HEK293 (cell line): ENCODE data around the gene SURF2.

Experiments
- BCL11B ChIP-seq: fragments of 450-650 bp; formaldehyde crosslinking; IDR thresholded peaks from 2 replicates; pipeline ENCODE4 v1.5.1; 2016; ENCODE audit warnings: low read depth, missing biosample characterization, missing genetic modification characterization
- GLI2 ChIP-seq: fragments of 450-650 bp; formaldehyde crosslinking; IDR thresholded peaks from 2 replicates; pipeline ENCODE4; 2017; ENCODE audit warnings: missing biosample characterization, missing genetic modification characterization, low read depth, borderline replicate concordance
- GLIS1 ChIP-seq: fragments of 450-650 bp; formaldehyde crosslinking; IDR thresholded peaks from 2 replicates; pipeline ENCODE4 v1.5.1; 2016; ENCODE audit warnings: missing biosample characterization, missing genetic modification characterization
- KLF16 ChIP-seq: fragments of 450-650 bp; formaldehyde crosslinking; IDR thresholded peaks from 2 replicates; pipeline ENCODE4 v1.5.1; 2017; ENCODE audit warnings: missing biosample characterization, missing genetic modification characterization
- KLF9 ChIP-seq: fragments of 450-650 bp; formaldehyde crosslinking; IDR thresholded peaks from 2 replicates; pipeline ENCODE4 v1.5.1; 2016; ENCODE audit warnings: missing biosample characterization, missing genetic modification characterization, low read depth
- OSR2 ChIP-seq: fragments of 450-650 bp; formaldehyde crosslinking; IDR thresholded peaks from 2 replicates; pipeline ENCODE4 v1.5.1; 2016; ENCODE audit warnings: missing biosample characterization, missing genetic modification characterization
- RBAK ChIP-seq: fragments of 450-650 bp; formaldehyde crosslinking; IDR thresholded peaks from 2 replicates; pipeline ENCODE4 v1.5.1; 2016; ENCODE audit warnings: missing biosample characterization, missing genetic modification characterization
- SP2 ChIP-seq: fragments of 450-650 bp; formaldehyde crosslinking; IDR thresholded peaks from 2 replicates; pipeline ENCODE4 v1.5.1; 2016; ENCODE audit warnings: missing biosample characterization, missing genetic modification characterization
- SP7 ChIP-seq: fragments of 450-650 bp; formaldehyde crosslinking; IDR thresholded peaks from 2 replicates; pipeline ENCODE4 v1.5.1; 2016; ENCODE audit warnings: missing biosample characterization, missing genetic modification characterization
- ZFP69B ChIP-seq: fragments of 450-650 bp; formaldehyde crosslinking; IDR thresholded peaks from 2 replicates; pipeline ENCODE4 v1.5.1; 2016; ENCODE audit warnings: missing biosample characterization, missing genetic modification characterization
- ZNF112 ChIP-seq: fragments of 450-650 bp; formaldehyde crosslinking; IDR thresholded peaks from 2 replicates; pipeline ENCODE4 v1.5.0; 2017; ENCODE audit warnings: missing biosample characterization, missing genetic modification characterization
- ZNF132 ChIP-seq: fragments of 450-650 bp; formaldehyde crosslinking; IDR thresholded peaks from 2 replicates; pipeline ENCODE4 v1.5.1; 2017; ENCODE audit warnings: missing biosample characterization, missing genetic modification characterization, borderline replicate concordance
- ZNF140 ChIP-seq: fragments of 450-650 bp; formaldehyde crosslinking; IDR thresholded peaks from 2 replicates; pipeline ENCODE4 v1.5.1; 2016; ENCODE audit warnings: missing biosample characterization, missing genetic modification characterization
- ZNF157 ChIP-seq: fragments of 450-650 bp; formaldehyde crosslinking; IDR thresholded peaks from 2 replicates; pipeline ENCODE4 v1.5.1; 2016; ENCODE audit warnings: missing biosample characterization, missing genetic modification characterization
- ZNF214 ChIP-seq: fragments of 450-650 bp; formaldehyde crosslinking; IDR thresholded peaks from 2 replicates; pipeline ENCODE4 v1.5.1; 2017; ENCODE audit warnings: missing biosample characterization, mild to moderate bottlenecking, missing genetic modification characterization, borderline replicate concordance
- ZNF23 ChIP-seq: fragments of 450-650 bp; formaldehyde crosslinking; IDR thresholded peaks from 2 replicates; pipeline ENCODE4 v1.5.1; 2016; ENCODE audit warnings: missing biosample characterization, missing genetic modification characterization, borderline replicate concordance
- ZNF239 ChIP-seq: fragments of 450-650 bp; formaldehyde crosslinking; IDR thresholded peaks from 2 replicates; pipeline ENCODE4 v1.5.1; 2016; ENCODE audit warnings: missing biosample characterization, missing genetic modification characterization
- ZNF274 ChIP-seq, 2 experiments: fragments of 200-500 bp in 1 of 2; fragments of 450-650 bp in 1 of 2; sonication (Bioruptor generic) in 1 of 2; formaldehyde crosslinking in 1 of 2; IDR thresholded peaks; 2 replicates each; pipeline versions ENCODE4 v1.5.1 to v1.6.1; 2014 to 2016; ENCODE audit warnings: borderline replicate concordance in 1 of 2, inconsistent platforms in 1 of 2, low read length in 1 of 2, missing biosample characterization in 1 of 2, missing genetic modification characterization in 1 of 2
- ZNF335 ChIP-seq: fragments of 450-650 bp; formaldehyde crosslinking; conservative IDR thresholded peaks from 2 replicates; pipeline ENCODE4 v1.5.1; 2016; ENCODE audit warnings: missing biosample characterization, missing genetic modification characterization
- ZNF350 ChIP-seq: fragments of 450-650 bp; formaldehyde crosslinking; IDR thresholded peaks from 2 replicates; pipeline ENCODE4 v1.5.0; 2017; ENCODE audit warnings: missing biosample characterization, mild to moderate bottlenecking, missing genetic modification characterization
- ZNF423 ChIP-seq: fragments of 450-650 bp; formaldehyde crosslinking; IDR thresholded peaks from 2 replicates; pipeline ENCODE4 v1.5.1; 2016; ENCODE audit warnings: missing biosample characterization, missing genetic modification characterization
- ZNF561 ChIP-seq: fragments of 450-650 bp; IDR thresholded peaks from 2 replicates; pipeline ENCODE4 v1.5.1; 2018; ENCODE audit warnings: missing biosample characterization, missing genetic modification characterization, borderline replicate concordance
- ZNF596 ChIP-seq: fragments of 450-650 bp; IDR thresholded peaks from 2 replicates; pipeline ENCODE4 v1.5.0; 2018; ENCODE audit warnings: missing biosample characterization, mild to moderate bottlenecking, missing genetic modification characterization, moderate library complexity
- ZNF600 ChIP-seq: fragments of 450-650 bp; formaldehyde crosslinking; IDR thresholded peaks from 2 replicates; pipeline ENCODE4 v1.5.1; 2016; ENCODE audit warnings: missing biosample characterization, missing genetic modification characterization
- ZNF610 ChIP-seq: fragments of 450-650 bp; formaldehyde crosslinking; IDR thresholded peaks from 2 replicates; pipeline ENCODE4 v1.5.1; 2016; ENCODE audit warnings: missing biosample characterization, missing genetic modification characterization, borderline replicate concordance
- ZNF623 ChIP-seq: fragments of 450-650 bp; formaldehyde crosslinking; IDR thresholded peaks from 2 replicates; pipeline ENCODE4 v1.5.1; 2016; ENCODE audit warnings: missing biosample characterization, missing genetic modification characterization
- ZNF76 ChIP-seq: fragments of 450-650 bp; formaldehyde crosslinking; IDR thresholded peaks from 2 replicates; pipeline ENCODE4; 2016; ENCODE audit warnings: low read depth, missing biosample characterization, missing genetic modification characterization, borderline replicate concordance
- ZNF776 ChIP-seq: fragments of 450-650 bp; formaldehyde crosslinking; IDR thresholded peaks from 2 replicates; pipeline ENCODE4 v1.5.0; 2017; ENCODE audit warnings: missing biosample characterization, missing genetic modification characterization, borderline replicate concordance
- ZNF791 ChIP-seq: fragments of 450-650 bp; formaldehyde crosslinking; IDR thresholded peaks from 2 replicates; pipeline ENCODE4 v1.5.1; 2016; ENCODE audit warnings: missing biosample characterization, missing genetic modification characterization
- ZNF830 ChIP-seq: fragments of 450-650 bp; IDR thresholded peaks from 2 replicates; pipeline ENCODE4 v1.5.0; 2018; ENCODE audit warnings: missing biosample characterization, missing genetic modification characterization, low read depth, mild to moderate bottlenecking, moderate library complexity
- ZNF837 ChIP-seq: fragments of 450-650 bp; formaldehyde crosslinking; IDR thresholded peaks from 2 replicates; pipeline ENCODE4 v1.5.1; 2016; ENCODE audit warnings: missing biosample characterization, missing genetic modification characterization
- ZNF843 ChIP-seq: fragments of 450-650 bp; formaldehyde crosslinking; IDR thresholded peaks from 2 replicates; pipeline ENCODE4 v1.5.1; 2016; ENCODE audit warnings: missing biosample characterization, missing genetic modification characterization
- TF ChIP-seq, protein P1 (sequence below): fragments of 450-650 bp; formaldehyde crosslinking; IDR thresholded peaks from 2 replicates; pipeline ENCODE4 v1.5.1; 2016; ENCODE audit warnings: missing biosample characterization, missing genetic modification characterization
- TF ChIP-seq, protein P2 (sequence below): fragments of 450-650 bp; formaldehyde crosslinking; IDR thresholded peaks from 2 replicates; pipeline ENCODE4 v1.5.1; 2017; ENCODE audit warnings: missing biosample characterization, missing genetic modification characterization
- TF ChIP-seq, protein P3 (sequence below): fragments of 450-650 bp; formaldehyde crosslinking; IDR thresholded peaks from 2 replicates; pipeline ENCODE4 v1.5.1; 2016; ENCODE audit warnings: missing biosample characterization, missing genetic modification characterization
- TF ChIP-seq, protein P4 (sequence below): fragments of 450-650 bp; formaldehyde crosslinking; IDR thresholded peaks from 2 replicates; pipeline ENCODE4 v1.5.1; 2017; ENCODE audit warnings: missing biosample characterization, missing genetic modification characterization

Gene SURF2

DNA sequence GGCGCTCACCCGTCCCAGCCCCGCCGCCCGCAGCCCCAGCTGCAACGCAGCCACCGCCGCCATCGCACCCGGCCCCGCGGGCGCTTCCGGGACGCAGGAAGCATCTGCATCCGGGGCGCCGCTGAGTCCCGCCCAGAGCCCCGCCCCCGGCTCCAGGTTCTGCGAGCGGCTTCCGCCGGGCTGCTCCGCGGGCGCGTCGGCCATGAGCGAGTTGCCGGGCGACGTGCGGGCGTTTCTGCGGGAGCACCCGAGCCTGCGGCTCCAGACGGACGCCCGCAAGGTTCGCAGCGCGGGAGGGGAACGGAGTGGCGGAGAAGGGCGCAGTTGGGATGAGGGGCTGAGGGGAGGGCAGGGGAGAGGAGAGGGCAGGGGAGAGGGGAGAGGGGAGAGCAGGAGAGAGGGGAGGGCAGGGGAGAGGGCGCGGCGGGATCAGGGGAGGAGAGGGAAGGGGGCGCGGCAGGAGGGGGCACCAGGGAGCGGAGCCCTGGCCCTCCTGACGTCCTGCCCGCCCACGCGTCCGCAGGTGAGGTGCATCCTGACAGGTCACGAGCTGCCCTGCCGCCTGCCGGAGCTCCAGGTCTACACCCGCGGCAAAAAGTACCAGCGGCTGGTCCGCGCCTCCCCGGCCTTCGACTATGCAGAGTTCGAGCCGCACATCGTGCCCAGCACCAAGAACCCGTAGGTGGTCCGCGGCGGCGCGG lies at the start of gene SURF2, which contains the start of gene SURF1 (continued):
- TF ChIP-seq KLF9 (tag by site-specific recombination) (peak; percentile 92), ZNF776 (no peak), ZNF132 (no peak), ZNF596 (tag by site-specific recombination) (no peak), GLI2 (tag by site-specific recombination) (no peak), ZNF350 (tag by site-specific recombination) (no peak), ZNF791 (no peak), ZNF843 (tag by site-specific recombination) (peak; percentile 40; the same call in 1 of the 2 replicates), ZNF623 (tag by site-specific recombination) (no peak), ZNF214 (tag by site-specific recombination) (no peak), GLIS1 (tag by site-specific recombination) (peak; percentile 40), ZNF837 (tag by site-specific recombination) (no peak), SP7 (tag by site-specific recombination) (peak; percentile 53; the same call in 1 of the 2 replicates), RBAK (tag by site-specific recombination) (no peak), BCL11B (tag by site-specific recombination) (peak; percentile 81; the same call in 1 of the 2 replicates), ZNF423 (tag by site-specific recombination) (peak; percentile 44; the same call in 1 of the 2 replicates), ZNF610 (tag by site-specific recombination) (peak; percentile 65; the same call in 1 of the 2 replicates), OSR2 (tag by site-specific recombination) (no peak), ZNF140 (tag by site-specific recombination) (no peak), SP2 (tag by site-specific recombination) (peak; percentile 59), ZFP69B (tag by site-specific recombination) (peak; percentile 53; the same call in 1 of the 2 replicates), ZNF561 (tag by site-specific recombination) (no peak), KLF16 (tag by site-specific recombination) (peak; percentile 70), ZNF23 (tag by site-specific recombination) (no peak), ZNF600 (tag by site-specific recombination) (peak; percentile 66; the same call in 1 of the 2 replicates), ZNF830 (tag by site-specific recombination) (no peak), ZNF112 (tag by site-specific recombination) (no peak), ZNF335 (tag by site-specific recombination) (peak; percentile 68), ZNF76 (tag by site-specific recombination) (no peak; the same call in 1 of the 2 replicates), ZNF239 (tag by site-specific recombination) (peak; percentile 33; the same call in 1 of the 2 replicates), ZNF274 (IDR thresholded peaks at IDR 0.05; ENCODE audit: low read length) (no peak), ZNF274 (tag by site-specific recombination; IDR thresholded peaks at IDR 0.05; ENCODE audit: borderline replicate concordance) (no peak), ZNF157 (tag by site-specific recombination) (no peak)
- TF ChIP-seq, protein P1, sequence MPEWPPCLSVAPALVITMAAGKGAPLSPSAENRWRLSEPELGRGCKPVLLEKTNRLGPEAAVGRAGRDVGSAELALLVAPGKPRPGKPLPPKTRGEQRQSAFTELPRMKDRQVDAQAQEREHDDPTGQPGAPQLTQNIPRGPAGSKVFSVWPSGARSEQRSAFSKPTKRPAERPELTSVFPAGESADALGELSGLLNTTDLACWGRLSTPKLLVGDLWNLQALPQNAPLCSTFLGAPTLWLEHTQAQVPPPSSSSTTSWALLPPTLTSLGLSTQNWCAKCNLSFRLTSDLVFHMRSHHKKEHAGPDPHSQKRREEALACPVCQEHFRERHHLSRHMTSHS: no peak
- TF ChIP-seq, protein P2, sequence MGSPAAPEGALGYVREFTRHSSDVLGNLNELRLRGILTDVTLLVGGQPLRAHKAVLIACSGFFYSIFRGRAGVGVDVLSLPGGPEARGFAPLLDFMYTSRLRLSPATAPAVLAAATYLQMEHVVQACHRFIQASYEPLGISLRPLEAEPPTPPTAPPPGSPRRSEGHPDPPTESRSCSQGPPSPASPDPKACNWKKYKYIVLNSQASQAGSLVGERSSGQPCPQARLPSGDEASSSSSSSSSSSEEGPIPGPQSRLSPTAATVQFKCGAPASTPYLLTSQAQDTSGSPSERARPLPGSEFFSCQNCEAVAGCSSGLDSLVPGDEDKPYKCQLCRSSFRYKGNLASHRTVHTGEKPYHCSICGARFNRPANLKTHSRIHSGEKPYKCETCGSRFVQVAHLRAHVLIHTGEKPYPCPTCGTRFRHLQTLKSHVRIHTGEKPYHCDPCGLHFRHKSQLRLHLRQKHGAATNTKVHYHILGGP: no peak
- TF ChIP-seq, protein P3, sequence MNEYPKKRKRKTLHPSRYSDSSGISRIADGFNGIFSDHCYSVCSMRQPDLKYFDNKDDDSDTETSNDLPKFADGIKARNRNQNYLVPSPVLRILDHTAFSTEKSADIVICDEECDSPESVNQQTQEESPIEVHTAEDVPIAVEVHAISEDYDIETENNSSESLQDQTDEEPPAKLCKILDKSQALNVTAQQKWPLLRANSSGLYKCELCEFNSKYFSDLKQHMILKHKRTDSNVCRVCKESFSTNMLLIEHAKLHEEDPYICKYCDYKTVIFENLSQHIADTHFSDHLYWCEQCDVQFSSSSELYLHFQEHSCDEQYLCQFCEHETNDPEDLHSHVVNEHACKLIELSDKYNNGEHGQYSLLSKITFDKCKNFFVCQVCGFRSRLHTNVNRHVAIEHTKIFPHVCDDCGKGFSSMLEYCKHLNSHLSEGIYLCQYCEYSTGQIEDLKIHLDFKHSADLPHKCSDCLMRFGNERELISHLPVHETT (tag by site-specific recombination): 0 out of 2 replicates have a peak, but pooled peaks have one; percentile 48
- TF ChIP-seq, protein P4, sequence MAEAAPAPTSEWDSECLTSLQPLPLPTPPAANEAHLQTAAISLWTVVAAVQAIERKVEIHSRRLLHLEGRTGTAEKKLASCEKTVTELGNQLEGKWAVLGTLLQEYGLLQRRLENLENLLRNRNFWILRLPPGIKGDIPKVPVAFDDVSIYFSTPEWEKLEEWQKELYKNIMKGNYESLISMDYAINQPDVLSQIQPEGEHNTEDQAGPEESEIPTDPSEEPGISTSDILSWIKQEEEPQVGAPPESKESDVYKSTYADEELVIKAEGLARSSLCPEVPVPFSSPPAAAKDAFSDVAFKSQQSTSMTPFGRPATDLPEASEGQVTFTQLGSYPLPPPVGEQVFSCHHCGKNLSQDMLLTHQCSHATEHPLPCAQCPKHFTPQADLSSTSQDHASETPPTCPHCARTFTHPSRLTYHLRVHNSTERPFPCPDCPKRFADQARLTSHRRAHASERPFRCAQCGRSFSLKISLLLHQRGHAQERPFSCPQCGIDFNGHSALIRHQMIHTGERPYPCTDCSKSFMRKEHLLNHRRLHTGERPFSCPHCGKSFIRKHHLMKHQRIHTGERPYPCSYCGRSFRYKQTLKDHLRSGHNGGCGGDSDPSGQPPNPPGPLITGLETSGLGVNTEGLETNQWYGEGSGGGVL (tag by site-specific recombination): peak; percentile 99
